HepG2 (cell line): Measurements from ENCODE around the gene SIN3A. TPM values are rescaled to one million over a fixed set of nuclear protein-coding genes. Genes with fewer than 3 reads are reported as not detected.

Source experiments
- ERF ChIP-seq: IDR thresholded peaks from 2 replicates; pipeline ENCODE4 v1.6.1; 2018; ENCODE audit warnings: missing biosample characterization, missing genetic modification reagents
- IKZF4 ChIP-seq: sonication (generic); formaldehyde crosslinking; IDR thresholded peaks from 2 replicates; pipeline ENCODE4 v1.5.1; 2020; ENCODE audit warnings: borderline replicate concordance, mild to moderate bottlenecking, low read depth, missing genetic modification reagents; ENCODE audit errors: not compliant biosample characterization
- KLF16 ChIP-seq, 2 experiments: sonication (generic) in 1 of 2; formaldehyde crosslinking in 1 of 2; IDR thresholded peaks; 2 replicates each; pipeline versions ENCODE4 v1.6.1 to v1.8.0; 2016 to 2023; ENCODE audit warnings: missing genetic modification reagents in 2 of 2, missing compliant biosample characterization in 1 of 2
- MEIS2 ChIP-seq: sonication (generic); formaldehyde crosslinking; IDR thresholded peaks from 2 replicates; pipeline ENCODE4 v1.9.0; 2021; ENCODE audit warnings: mild to moderate bottlenecking, missing genetic modification reagents
- REPIN1 ChIP-seq: sonication (generic); formaldehyde crosslinking; IDR thresholded peaks from 2 replicates; pipeline ENCODE4 v1.8.0; 2022; ENCODE audit warnings: missing genetic modification reagents, low read depth, mild to moderate bottlenecking, borderline replicate concordance
- SIN3A ChIP-seq: IDR thresholded peaks from 2 replicates; pipeline ENCODE4 v1.6.1; 2011; ENCODE audit warnings: low read depth, mild to moderate bottlenecking, control low read depth, low read length, borderline replicate concordance
- SRSF4 ChIP-seq: fragments of 200-400 bp; formaldehyde crosslinking; IDR thresholded peaks from one replicate; pipeline ENCODE4 v1.6.1; 2018; ENCODE audit warnings: mild to moderate bottlenecking, low read depth, low read length, moderate library complexity; ENCODE audit not compliant: poor library complexity, severe bottlenecking
- TMF1 ChIP-seq: sonication (generic); formaldehyde crosslinking; IDR thresholded peaks from 2 replicates; pipeline ENCODE4 v1.8.1; 2022; ENCODE audit warnings: low read depth, missing genetic modification reagents
- ZC3H13 ChIP-seq: sonication (generic); formaldehyde crosslinking; IDR thresholded peaks from 2 replicates; pipeline ENCODE4 v1.8.1; 2023; ENCODE audit warnings: mild to moderate bottlenecking, missing genetic modification reagents, moderate library complexity
- ZFP36L1 ChIP-seq: sonication (generic); formaldehyde crosslinking; IDR thresholded peaks from 2 replicates; pipeline ENCODE4 v1.8.0; 2022; ENCODE audit warnings: mild to moderate bottlenecking, missing genetic modification reagents, moderate library complexity
- ZKSCAN1 ChIP-seq: fragments of 150-350 bp; IDR thresholded peaks from 2 replicates; pipeline ENCODE4 v1.6.1; 2014; ENCODE audit warnings: low read length
- ZNF33B ChIP-seq: sonication (generic); formaldehyde crosslinking; IDR thresholded peaks from 2 replicates; pipeline ENCODE4 v1.5.1; 2020; ENCODE audit warnings: mild to moderate bottlenecking, missing genetic modification reagents
- ZNF598 ChIP-seq: sonication (generic); formaldehyde crosslinking; IDR thresholded peaks from 2 replicates; pipeline ENCODE4 v1.5.1; 2020; ENCODE audit warnings: mild to moderate bottlenecking, missing genetic modification reagents, borderline replicate concordance
- ZNF614 ChIP-seq: IDR thresholded peaks from 2 replicates; pipeline ENCODE4 v1.6.1; 2018; ENCODE audit warnings: missing biosample characterization, missing genetic modification reagents, inconsistent platforms, borderline replicate concordance
- ZNF772 ChIP-seq: sonication (generic); formaldehyde crosslinking; IDR thresholded peaks from 2 replicates; pipeline ENCODE4 v1.5.0; 2020; ENCODE audit warnings: mild to moderate bottlenecking, missing genetic modification reagents
- polyA plus RNA-seq, 8 experiments: library from polyadenylated mRNA; depleted of rRNA in 3 of 8; stranded (reverse) in 7 of 8; unstranded in 1 of 8; fragments of >200 nt; fragmentation: Illumina TruSeq in 4 of 8; extraction: Trizol in 4 of 8; gene quantifications; 2 replicates each; pipeline versions ENCODE4 v1.2.1 to v1.2.3, GENCODE V29; 2011 to 2016; ENCODE audit warnings: low read depth in 4 of 8, missing spikeins in 1 of 8, mixed read lengths in 1 of 8; ENCODE audit not compliant: insufficient read depth in 1 of 8
- total RNA-seq, 5 experiments: library from RNA; depleted of rRNA; stranded (reverse); fragments of >200 nt; fragmentation: Illumina TruSeq; extraction: Trizol; gene quantifications; 2 replicates each; pipeline ENCODE4 v1.2.3, GENCODE V29; 2016; ENCODE audit warnings: low read depth in 1 of 5
- TF ChIP-seq, protein P1 (sequence below): IDR thresholded peaks from 2 replicates; pipeline ENCODE4 v1.6.1; 2016; ENCODE audit warnings: low read depth, borderline replicate concordance
- TF ChIP-seq, protein P2 (sequence below): sonication (generic); formaldehyde crosslinking; IDR thresholded peaks from 2 replicates; pipeline ENCODE4 v1.8.0; 2022; ENCODE audit warnings: mild to moderate bottlenecking, missing genetic modification reagents; ENCODE audit not compliant: insufficient replicate concordance
- TF ChIP-seq, protein P3 (sequence below): sonication (generic); formaldehyde crosslinking; IDR thresholded peaks from 2 replicates; pipeline ENCODE4 v1.4.0; 2020; ENCODE audit warnings: missing genetic modification reagents
- TF ChIP-seq, protein P4 (sequence below): sonication (generic); formaldehyde crosslinking; IDR thresholded peaks from 2 replicates; pipeline ENCODE4 v1.8.1; 2023; ENCODE audit warnings: mild to moderate bottlenecking, inconsistent platforms, moderate library complexity, missing genetic modification reagents, borderline replicate concordance

Gene SIN3A
- total and polyA plus RNA-seq, 2 of the 13 experiments (the other 11 are each of a cell fraction or from before 2014, with no cell fraction given) = 16.1 to 28.1 TPM

DNA sequence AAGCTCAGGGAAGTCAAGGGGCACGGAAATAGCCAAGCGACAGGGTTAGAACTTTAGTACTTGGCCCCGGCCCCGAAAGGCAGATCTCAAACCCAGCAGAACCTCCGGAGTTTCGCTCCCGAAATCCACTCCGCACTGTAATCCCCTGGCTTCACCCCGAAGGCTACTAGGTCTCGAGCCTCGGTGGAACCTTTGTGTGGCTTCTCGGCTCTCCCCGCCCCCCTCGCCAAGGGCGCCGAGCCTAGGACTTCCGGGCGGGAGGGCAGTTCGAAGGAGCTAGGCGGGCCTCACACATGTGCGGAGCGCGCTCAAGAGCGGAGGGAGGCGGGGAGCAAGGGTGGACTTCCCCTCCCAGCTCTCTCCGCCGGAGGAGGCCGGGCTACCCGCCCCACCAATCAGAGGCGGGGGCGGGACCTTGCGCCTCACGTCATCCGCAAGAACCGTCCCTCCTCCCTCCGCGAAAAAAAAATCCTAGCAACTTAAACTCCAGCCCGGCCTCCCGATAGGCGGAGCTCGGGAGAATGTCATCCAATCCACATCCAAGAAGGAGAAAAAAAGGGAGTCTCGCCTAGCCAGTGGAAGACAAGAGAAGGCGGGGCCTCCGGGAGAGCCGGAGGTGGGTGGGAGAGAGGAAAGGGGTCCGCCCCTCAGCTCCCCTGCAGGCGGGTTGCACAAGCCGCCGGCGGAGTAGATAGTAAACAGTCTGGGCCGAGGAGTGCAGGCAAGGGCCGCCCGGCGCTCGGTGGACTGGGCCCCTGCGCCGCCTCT lies 2.4 kb upstream of the SIN3A start (continued):
- TF ChIP-seq, protein P1, sequence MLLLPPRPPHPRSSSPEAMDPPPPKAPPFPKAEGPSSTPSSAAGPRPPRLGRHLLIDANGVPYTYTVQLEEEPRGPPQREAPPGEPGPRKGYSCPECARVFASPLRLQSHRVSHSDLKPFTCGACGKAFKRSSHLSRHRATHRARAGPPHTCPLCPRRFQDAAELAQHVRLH (CRISPR knock-in tag) = peak; percentile 87; the same call in 1 of the 2 replicates
- peak; percentile 80; the same call in 1 of the 2 replicates for TF ChIP-seq TMF1 (CRISPR knock-in tag)
- TF ChIP-seq, protein P2, sequence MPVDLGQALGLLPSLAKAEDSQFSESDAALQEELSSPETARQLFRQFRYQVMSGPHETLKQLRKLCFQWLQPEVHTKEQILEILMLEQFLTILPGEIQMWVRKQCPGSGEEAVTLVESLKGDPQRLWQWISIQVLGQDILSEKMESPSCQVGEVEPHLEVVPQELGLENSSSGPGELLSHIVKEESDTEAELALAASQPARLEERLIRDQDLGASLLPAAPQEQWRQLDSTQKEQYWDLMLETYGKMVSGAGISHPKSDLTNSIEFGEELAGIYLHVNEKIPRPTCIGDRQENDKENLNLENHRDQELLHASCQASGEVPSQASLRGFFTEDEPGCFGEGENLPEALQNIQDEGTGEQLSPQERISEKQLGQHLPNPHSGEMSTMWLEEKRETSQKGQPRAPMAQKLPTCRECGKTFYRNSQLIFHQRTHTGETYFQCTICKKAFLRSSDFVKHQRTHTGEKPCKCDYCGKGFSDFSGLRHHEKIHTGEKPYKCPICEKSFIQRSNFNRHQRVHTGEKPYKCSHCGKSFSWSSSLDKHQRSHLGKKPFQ (CRISPR knock-in tag) = no peak
- peak; percentile 13; the same call in 1 of the 2 replicates for TF ChIP-seq MEIS2 (CRISPR knock-in tag)
- TF ChIP-seq IKZF4 (CRISPR knock-in tag) = no peak
- 0 out of 2 replicates have a peak, but pooled peaks have one; percentile 13 for TF ChIP-seq ZNF598 (CRISPR knock-in tag)
- peak; percentile 85 for TF ChIP-seq REPIN1
- TF ChIP-seq KLF16 (CRISPR knock-in tag; IDR thresholded peaks at IDR 0.05) = peak in 1 of 2 experiments; percentile 92; a peak in 2 of 4 replicates
- no peak for TF ChIP-seq ZNF614 (CRISPR knock-in tag)
- TF ChIP-seq ERF (CRISPR knock-in tag) = no peak; the same call in 1 of the 2 replicates
- TF ChIP-seq, protein P3, sequence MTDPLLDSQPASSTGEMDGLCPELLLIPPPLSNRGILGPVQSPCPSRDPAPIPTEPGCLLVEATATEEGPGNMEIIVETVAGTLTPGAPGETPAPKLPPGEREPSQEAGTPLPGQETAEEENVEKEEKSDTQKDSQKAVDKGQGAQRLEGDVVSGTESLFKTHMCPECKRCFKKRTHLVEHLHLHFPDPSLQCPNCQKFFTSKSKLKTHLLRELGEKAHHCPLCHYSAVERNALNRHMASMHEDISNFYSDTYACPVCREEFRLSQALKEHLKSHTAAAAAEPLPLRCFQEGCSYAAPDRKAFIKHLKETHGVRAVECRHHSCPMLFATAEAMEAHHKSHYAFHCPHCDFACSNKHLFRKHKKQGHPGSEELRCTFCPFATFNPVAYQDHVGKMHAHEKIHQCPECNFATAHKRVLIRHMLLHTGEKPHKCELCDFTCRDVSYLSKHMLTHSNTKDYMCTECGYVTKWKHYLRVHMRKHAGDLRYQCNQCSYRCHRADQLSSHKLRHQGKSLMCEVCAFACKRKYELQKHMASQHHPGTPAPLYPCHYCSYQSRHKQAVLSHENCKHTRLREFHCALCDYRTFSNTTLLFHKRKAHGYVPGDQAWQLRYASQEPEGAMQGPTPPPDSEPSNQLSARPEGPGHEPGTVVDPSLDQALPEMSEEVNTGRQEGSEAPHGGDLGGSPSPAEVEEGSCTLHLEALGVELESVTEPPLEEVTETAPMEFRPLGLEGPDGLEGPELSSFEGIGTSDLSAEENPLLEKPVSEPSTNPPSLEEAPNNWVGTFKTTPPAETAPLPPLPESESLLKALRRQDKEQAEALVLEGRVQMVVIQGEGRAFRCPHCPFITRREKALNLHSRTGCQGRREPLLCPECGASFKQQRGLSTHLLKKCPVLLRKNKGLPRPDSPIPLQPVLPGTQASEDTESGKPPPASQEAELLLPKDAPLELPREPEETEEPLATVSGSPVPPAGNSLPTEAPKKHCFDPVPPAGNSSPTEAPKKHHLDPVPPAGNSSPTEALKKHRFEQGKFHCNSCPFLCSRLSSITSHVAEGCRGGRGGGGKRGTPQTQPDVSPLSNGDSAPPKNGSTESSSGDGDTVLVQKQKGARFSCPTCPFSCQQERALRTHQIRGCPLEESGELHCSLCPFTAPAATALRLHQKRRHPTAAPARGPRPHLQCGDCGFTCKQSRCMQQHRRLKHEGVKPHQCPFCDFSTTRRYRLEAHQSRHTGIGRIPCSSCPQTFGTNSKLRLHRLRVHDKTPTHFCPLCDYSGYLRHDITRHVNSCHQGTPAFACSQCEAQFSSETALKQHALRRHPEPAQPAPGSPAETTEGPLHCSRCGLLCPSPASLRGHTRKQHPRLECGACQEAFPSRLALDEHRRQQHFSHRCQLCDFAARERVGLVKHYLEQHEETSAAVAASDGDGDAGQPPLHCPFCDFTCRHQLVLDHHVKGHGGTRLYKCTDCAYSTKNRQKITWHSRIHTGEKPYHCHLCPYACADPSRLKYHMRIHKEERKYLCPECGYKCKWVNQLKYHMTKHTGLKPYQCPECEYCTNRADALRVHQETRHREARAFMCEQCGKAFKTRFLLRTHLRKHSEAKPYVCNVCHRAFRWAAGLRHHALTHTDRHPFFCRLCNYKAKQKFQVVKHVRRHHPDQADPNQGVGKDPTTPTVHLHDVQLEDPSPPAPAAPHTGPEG (CRISPR knock-in tag) = peak; percentile 94
- peak; percentile 81; the same call in 1 of the 2 replicates for TF ChIP-seq ZC3H13 (CRISPR knock-in tag)
- TF ChIP-seq, protein P4, sequence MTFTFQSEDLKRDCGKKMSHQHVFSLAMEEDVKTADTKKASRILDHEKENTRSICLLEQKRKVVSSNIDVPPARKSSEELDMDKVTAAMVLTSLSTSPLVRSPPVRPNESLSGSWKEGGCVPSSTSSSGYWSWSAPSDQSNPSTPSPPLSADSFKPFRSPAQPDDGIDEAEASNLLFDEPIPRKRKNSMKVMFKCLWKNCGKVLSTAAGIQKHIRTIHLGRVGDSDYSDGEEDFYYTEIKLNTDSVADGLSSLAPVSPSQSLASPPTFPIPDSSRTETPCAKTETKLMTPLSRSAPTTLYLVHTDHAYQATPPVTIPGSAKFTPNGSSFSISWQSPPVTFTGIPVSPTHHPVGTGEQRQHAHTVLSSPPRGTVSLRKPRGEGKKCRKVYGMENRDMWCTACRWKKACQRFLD (CRISPR knock-in tag) = 0 out of 2 replicates have a peak, but pooled peaks have one; percentile 12
- TF ChIP-seq ZFP36L1 (CRISPR knock-in tag) = peak; percentile 90
- no peak for TF ChIP-seq SRSF4
- no peak for TF ChIP-seq ZKSCAN1
- TF ChIP-seq SIN3A = peak; percentile 84
- TF ChIP-seq ZNF772 (CRISPR knock-in tag) = no peak; the same call in 1 of the 2 replicates
- TF ChIP-seq ZNF33B (CRISPR knock-in tag) = peak; percentile 17; the same call in 1 of the 2 replicates
